GM19397 (cell line): ENCODE data around the gene PSMB2.

Experiments
- ATAC-seq: cut with Tn5 transposase; IDR thresholded peaks from one replicate; pipeline ENCODE4 v1.9.1; 2021; ENCODE audit warnings: mild to moderate bottlenecking, moderate library complexity; ENCODE audit not compliant: unreplicated experiment

The PSMB2 gene

DNA sequence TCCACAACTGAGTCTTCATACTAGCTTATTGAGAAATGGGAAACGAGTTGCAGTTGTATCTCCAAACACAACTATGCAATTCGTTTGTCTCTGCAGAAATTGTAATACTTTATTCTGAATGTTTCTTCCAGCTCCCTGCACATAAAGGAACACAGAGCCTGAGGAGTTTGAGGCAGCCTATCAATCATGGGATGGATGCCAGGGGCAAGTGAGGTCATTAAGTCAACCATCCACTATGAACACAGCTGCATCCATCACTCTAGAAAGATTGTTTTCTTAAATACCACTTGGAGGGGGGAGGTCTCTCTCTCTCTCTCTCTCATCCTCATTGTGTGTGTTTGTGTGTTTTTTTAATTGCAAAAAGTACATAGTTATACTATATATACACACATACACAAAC, 2.9 kb upstream of the PSMB2 start:
- ATAC-seq: no peak

- ATAC-seq: no peak
Observed at GRCh38 chr1:35642471-35642955, 1.2 kb upstream of the PSMB2 start.

GRCh38 chr1:35640380-35641232, 720 bp downstream of the PSMB2 start:
- no peak for ATAC-seq

DNA sequence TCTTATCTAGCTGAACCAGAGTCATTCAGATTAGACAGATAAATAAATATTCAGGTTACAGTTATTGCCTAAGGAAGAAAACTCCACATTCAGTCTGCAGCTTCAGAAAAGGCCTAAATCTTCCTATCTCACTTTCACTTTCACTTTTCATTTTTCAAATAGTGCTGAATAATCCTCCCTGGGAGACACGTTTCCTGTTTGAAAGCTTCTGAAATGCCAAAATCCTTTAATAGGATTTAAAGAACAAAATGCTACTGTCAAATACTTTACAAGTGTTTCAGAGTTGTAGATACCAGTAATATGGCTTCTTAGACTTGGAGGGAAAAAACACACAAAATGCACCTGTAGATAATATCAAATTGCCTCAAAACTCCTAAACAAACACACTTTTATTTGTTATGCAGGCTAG, 3.9 kb downstream of the PSMB2 start:
- ATAC-seq: no peak

- ATAC-seq: no peak
Observed at GRCh38 chr1:35633547-35633946, 7.8 kb downstream of the PSMB2 start.

DNA sequence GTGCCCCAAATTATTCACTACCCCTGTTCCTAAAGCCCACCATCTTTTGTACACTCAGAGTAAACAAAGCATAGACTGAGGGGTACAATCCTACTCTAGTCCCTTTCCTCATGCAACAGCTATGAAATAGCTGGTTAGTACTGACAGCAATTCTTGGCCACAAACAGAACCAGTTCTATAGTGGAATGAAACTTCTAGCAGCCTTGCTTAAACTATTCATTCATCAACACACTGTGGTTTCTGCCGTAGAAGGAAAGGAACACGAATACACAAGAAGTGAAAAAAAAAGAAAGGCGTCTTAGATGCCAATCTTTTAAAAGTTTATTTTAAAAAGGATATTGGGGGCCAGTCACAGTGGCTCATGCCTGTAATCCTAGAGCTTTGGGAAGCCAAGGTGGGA, 9.9 kb downstream of the PSMB2 start:
- no peak for ATAC-seq

GRCh38 chr1:35629051-35629450, 12.3 kb downstream of the PSMB2 start:
- no peak for ATAC-seq

DNA sequence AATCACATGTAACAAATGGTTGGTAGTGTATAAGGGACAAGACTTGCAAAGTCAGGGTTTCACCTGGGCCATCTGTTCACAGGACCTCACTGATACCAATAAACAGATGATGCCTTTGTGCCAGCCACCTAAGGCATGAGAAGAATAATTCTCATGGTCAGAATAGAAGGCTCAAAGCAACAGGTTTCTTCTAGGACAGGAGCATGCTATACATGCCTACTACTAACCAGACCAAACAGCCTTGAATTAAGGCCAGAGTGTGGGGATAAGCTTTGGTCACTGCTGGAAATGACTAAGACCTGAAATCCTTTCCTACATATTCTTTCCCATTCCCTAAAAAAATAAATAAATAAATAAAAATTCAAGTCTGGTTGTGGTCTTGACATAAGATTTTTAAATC, 17.5 kb downstream of the PSMB2 start:
- ATAC-seq: no peak

GRCh38 chr1:35622510-35623178, 18.7 kb downstream of the PSMB2 start:
- ATAC-seq: no peak

GRCh38 chr1:35619237-35620121, 21.8 kb downstream of the PSMB2 start:
- no peak for ATAC-seq

GRCh38 chr1:35615440-35615839, 25.9 kb downstream of the PSMB2 start:
- ATAC-seq: no peak

DNA sequence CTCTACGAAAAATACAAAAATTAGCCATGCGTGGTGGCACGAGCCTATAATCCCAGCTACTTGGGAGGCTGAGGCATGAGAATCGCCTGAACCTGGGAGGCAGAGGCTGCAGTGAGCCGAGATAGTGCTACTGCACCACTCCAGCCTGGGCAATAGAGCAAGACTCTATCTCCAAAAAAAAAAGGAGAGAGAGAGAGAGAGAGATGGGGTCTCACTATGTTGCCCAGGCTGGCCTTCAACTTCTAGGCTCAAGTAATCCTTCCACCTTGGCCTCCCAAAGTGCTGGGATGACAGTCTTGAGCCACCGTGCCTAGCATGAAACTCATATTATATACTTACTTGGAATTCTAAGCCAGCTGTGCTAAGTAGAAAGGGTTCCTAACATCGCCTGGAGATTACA, 29.7 kb downstream of the PSMB2 start:
- no peak for ATAC-seq

DNA sequence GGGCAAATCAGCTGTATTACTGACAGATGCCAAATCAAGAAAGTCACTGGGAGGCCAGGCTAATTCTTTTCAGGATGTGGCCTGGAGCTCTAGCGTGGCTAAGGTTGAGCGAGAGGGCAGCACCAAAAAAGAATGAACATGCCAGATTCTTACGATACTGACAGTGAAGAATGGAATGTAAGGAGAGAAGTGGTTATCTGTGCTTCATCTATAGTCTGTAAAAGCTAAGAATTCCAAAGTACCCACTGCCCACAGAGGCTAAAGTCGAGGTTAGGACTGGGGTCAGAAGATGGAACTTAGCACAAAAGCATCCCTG, 35.5 kb downstream of the PSMB2 start:
- no peak for ATAC-seq

DNA sequence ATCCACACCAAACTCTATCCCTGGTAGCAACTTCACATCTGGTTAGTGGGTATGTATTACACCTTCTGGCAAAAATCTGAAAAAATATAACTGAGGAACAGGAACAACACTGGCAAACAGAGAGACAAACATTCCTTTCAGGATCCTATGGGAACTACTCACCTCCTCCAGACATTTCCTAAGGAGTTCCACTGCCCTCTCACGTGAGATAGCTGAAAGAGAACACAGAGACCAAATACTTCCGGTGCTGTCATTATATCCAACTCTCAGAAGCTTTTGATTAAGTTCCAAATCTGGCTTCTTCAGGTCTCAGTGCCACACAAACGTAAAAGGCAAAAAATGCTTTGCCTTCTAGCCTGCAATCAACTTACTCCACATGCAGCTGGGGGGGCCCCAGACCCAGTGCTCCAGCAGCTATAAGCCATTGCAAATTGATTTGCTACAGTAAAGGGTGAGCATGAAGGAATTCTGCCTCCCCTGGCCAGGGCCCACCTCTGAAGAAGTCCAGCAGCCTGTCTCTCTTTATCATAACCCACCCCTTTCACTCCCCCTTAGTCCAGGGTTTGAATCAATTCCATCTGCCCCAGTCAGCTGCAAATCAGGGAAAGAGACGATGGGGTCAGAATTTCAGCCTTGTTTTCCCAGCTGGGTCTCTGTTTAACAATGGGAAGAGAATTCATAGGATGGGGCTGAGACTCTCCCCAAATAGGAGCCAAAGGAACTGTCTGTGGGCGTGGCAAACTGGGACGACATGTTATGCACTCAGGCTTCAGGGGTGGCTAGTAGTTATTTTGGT, 36.1 kb downstream of the PSMB2 start:
- no peak for ATAC-seq

DNA sequence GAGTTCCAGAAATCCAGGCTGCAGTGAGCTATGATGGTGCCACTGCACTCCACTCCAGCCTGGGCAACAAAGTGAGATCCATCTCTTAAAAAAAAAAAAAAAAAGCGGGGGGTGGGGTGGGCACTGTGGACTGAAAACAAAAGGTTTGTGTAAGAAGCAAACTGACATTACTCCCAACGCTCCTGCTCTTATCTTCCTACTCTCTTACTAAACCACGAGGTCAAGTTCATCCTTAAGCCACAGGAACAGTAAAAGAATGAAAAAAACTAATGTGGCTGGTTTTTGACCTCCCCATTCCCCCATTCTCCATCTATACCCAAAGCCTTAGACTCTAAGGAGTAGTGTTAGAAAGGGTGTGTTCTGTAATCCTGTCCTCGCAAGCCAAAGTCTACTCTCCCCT, 37.4 kb downstream of the PSMB2 start:
- no peak for ATAC-seq

DNA sequence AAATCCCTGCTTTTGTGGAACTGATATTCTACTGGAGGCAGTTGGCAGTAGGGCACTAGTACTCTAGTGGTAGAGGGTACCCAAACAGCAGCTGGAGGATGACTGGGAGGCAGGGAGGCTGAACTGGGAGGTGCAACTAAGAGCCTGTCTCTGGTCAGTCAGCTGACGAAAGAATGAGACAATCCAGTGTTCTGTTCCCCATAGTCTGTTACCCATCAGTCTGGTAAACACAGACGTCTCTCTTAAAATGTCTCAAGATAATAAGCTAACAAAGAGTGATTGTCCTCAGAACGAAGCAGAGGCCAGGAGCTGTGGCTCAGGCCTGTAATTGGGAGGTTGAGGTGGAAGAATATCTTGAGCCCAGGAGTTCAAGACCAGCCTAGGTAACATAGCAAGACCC, 37.9 kb downstream of the PSMB2 start:
- no peak for ATAC-seq

GRCh38 chr1:35600593-35600992, 40.7 kb downstream of the PSMB2 start:
- no peak for ATAC-seq

DNA sequence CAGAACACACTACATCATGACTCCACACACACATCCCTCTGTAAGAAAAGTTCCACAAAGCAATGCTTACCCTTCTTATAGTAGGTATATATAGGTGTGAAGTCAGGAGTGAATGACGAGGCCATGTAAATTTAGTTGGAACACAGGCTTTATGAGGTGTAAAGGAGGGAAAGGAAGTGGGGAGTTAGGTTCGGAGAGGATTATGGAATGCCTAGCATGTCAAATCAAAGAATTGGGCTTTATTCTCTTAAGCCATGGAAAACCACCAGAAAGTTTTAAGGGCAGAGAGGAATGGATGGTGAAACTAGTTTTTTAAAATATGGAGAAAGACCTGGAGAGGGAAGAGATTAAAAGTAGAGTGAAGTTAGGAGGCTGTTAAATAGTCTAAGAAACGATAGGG, 41.9 kb downstream of the PSMB2 start:
- ATAC-seq: no peak

GRCh38 chr1:35598895-35599294, 42.4 kb downstream of the PSMB2 start:
- ATAC-seq: no peak

GRCh38 chr1:35597870-35598269, 43.5 kb downstream of the PSMB2 start:
- no peak for ATAC-seq

GRCh38 chr1:35595684-35596083, 45.6 kb downstream of the PSMB2 start:
- no peak for ATAC-seq
